ENCODE results near the gene PRDM16.

DNA sequence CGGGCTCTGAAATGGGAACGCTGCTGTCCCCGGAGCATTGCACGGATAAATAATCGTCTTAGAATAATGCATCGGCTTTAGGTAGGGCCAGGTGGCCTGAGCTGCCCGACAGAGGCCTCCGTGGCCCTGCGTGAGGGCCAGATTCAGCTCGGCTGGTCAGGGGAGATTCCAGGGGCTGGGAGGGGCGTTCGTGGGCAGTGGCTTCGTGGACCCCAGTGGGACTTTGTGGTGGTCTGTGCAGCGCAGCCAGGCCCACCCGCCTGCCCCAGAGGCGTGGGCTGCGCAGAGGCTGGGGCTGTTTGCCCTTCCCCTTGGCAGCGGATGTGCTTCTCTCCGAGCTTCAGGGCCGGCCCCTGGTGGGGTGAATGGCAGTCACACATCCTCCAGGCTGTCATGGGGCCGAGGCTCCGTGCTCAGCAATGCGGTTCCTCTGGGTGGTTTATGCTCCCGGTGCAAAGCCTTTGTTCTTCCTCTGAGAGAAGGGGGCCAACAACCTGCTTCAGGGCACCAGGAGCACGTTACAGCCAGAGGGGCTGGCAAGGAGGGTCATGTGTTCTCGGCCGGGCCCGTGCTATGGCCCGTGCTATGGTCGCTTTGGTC is 104.5 kb downstream of the PRDM16 start:
- TF ChIP-seq, protein P1, sequence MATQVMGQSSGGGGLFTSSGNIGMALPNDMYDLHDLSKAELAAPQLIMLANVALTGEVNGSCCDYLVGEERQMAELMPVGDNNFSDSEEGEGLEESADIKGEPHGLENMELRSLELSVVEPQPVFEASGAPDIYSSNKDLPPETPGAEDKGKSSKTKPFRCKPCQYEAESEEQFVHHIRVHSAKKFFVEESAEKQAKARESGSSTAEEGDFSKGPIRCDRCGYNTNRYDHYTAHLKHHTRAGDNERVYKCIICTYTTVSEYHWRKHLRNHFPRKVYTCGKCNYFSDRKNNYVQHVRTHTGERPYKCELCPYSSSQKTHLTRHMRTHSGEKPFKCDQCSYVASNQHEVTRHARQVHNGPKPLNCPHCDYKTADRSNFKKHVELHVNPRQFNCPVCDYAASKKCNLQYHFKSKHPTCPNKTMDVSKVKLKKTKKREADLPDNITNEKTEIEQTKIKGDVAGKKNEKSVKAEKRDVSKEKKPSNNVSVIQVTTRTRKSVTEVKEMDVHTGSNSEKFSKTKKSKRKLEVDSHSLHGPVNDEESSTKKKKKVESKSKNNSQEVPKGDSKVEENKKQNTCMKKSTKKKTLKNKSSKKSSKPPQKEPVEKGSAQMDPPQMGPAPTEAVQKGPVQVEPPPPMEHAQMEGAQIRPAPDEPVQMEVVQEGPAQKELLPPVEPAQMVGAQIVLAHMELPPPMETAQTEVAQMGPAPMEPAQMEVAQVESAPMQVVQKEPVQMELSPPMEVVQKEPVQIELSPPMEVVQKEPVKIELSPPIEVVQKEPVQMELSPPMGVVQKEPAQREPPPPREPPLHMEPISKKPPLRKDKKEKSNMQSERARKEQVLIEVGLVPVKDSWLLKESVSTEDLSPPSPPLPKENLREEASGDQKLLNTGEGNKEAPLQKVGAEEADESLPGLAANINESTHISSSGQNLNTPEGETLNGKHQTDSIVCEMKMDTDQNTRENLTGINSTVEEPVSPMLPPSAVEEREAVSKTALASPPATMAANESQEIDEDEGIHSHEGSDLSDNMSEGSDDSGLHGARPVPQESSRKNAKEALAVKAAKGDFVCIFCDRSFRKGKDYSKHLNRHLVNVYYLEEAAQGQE (tag by site-specific recombination; IDR thresholded peaks at IDR 0.05) = no peak
- no peak for TF ChIP-seq ZNF621 (tag by site-specific recombination; IDR thresholded peaks at IDR 0.05)
- TF ChIP-seq ZNF274 (IDR thresholded peaks at IDR 0.05; ENCODE audit: low read length) = no peak
- no peak for TF ChIP-seq ZNF274 (tag by site-specific recombination; IDR thresholded peaks at IDR 0.05; ENCODE audit: borderline replicate concordance)
- TF ChIP-seq ZNF423 (tag by site-specific recombination; IDR thresholded peaks at IDR 0.05) = no peak
- TF ChIP-seq, protein P2, sequence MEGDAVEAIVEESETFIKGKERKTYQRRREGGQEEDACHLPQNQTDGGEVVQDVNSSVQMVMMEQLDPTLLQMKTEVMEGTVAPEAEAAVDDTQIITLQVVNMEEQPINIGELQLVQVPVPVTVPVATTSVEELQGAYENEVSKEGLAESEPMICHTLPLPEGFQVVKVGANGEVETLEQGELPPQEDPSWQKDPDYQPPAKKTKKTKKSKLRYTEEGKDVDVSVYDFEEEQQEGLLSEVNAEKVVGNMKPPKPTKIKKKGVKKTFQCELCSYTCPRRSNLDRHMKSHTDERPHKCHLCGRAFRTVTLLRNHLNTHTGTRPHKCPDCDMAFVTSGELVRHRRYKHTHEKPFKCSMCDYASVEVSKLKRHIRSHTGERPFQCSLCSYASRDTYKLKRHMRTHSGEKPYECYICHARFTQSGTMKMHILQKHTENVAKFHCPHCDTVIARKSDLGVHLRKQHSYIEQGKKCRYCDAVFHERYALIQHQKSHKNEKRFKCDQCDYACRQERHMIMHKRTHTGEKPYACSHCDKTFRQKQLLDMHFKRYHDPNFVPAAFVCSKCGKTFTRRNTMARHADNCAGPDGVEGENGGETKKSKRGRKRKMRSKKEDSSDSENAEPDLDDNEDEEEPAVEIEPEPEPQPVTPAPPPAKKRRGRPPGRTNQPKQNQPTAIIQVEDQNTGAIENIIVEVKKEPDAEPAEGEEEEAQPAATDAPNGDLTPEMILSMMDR (tag by site-specific recombination; IDR thresholded peaks at IDR 0.05) = no peak
- no peak for TF ChIP-seq RBAK (tag by site-specific recombination; IDR thresholded peaks at IDR 0.05)
